Measurements from ENCODE around the gene CXADR. TPM values are rescaled to one million over a fixed set of nuclear protein-coding genes. Genes with fewer than 3 reads are reported as not detected.

The CXADR gene
- total RNA-seq, 4 donors from 2014 or later: 87.7 to 123 (median 112) TPM

- Histone ChIP-seq H3K4me1 (no peaks in the 10 kb centered on the region), H3K9me3 (no peaks in the 10 kb centered on the region), H3K27ac (no peak overlapping the region), H3K36me3 (no peaks in the 10 kb centered on the region), H3K27me3 (no peaks in the 10 kb centered on the region), H3K4me3 (no peak overlapping the region)
- no peak for TF ChIP-seq CTCF (IDR thresholded peaks at IDR 0.05)
- TF ChIP-seq POLR2AphosphoS5 (IDR thresholded peaks at IDR 0.05): no peak
- TF ChIP-seq EP300 (IDR thresholded peaks at IDR 0.05): no peak
- no peak for TF ChIP-seq POLR2A (IDR thresholded peaks at IDR 0.05)
- WGBS: 94% methylated on average over 5 of the region's 5 CpGs
- no peak for DNase-seq (ENCODE audit: low spot score in 2 of 2)
Measured at GRCh38 chr21:17575076-17575475, 62.2 kb downstream of the CXADR start.

GRCh38 chr21:17576080-17576835 lies 63.4 kb downstream of the CXADR start:
- no peak for DNase-seq (ENCODE audit: low spot score in 2 of 2)

GRCh38 chr21:17577701-17578100 lies 64.9 kb downstream of the CXADR start:
- H3K36me3 ChIP-seq: no peaks in the 10 kb centered on the region
- WGBS: 76% methylated on average over 1 of the region's 1 CpG
- no peak for DNase-seq (ENCODE audit: low spot score in 2 of 2)
- H3K27ac ChIP-seq: no peak overlapping the region
- TF ChIP-seq EP300 (IDR thresholded peaks at IDR 0.05) (no peak), POLR2A (IDR thresholded peaks at IDR 0.05) (no peak), CTCF (IDR thresholded peaks at IDR 0.05) (no peak), POLR2AphosphoS5 (IDR thresholded peaks at IDR 0.05) (no peak)
- H3K9me3 ChIP-seq: no peaks in the 10 kb centered on the region
- H3K4me3 ChIP-seq: no peak overlapping the region
- H3K27me3 ChIP-seq: no peaks in the 10 kb centered on the region
- H3K4me1 ChIP-seq: no peaks in the 10 kb centered on the region

More at GRCh38 chr21:17576080-17576835, 63.4 kb downstream of the CXADR start:
- H3K27ac ChIP-seq: no peak overlapping the region
- H3K4me3 ChIP-seq: no peak overlapping the region
- H3K9me3 ChIP-seq: no peaks in the 10 kb centered on the region
- TF ChIP-seq CTCF (IDR thresholded peaks at IDR 0.05): no peak
- no peak for TF ChIP-seq EP300 (IDR thresholded peaks at IDR 0.05)
- no peak for TF ChIP-seq POLR2AphosphoS5 (IDR thresholded peaks at IDR 0.05)
- TF ChIP-seq POLR2A (IDR thresholded peaks at IDR 0.05): no peak
- no peaks in the 10 kb centered on the region for H3K27me3 ChIP-seq
- H3K36me3 ChIP-seq: no peaks in the 10 kb centered on the region
- 48% methylated on average over 5 of the region's 5 CpGs for WGBS
- H3K4me1 ChIP-seq: no peaks in the 10 kb centered on the region

GRCh38 chr21:17578162-17578561 lies 65.3 kb downstream of the CXADR start:
- no peak for DNase-seq (ENCODE audit: low spot score in 2 of 2)
- Histone ChIP-seq H3K27me3 (no peaks in the 10 kb centered on the region), H3K4me3 (no peak overlapping the region), H3K36me3 (no peaks in the 10 kb centered on the region), H3K27ac (no peak overlapping the region), H3K4me1 (no peaks in the 10 kb centered on the region), H3K9me3 (no peaks in the 10 kb centered on the region)
- TF ChIP-seq CTCF (IDR thresholded peaks at IDR 0.05) (no peak), EP300 (IDR thresholded peaks at IDR 0.05) (no peak), POLR2A (IDR thresholded peaks at IDR 0.05) (no peak), POLR2AphosphoS5 (IDR thresholded peaks at IDR 0.05) (no peak)
- WGBS: 94% methylated on average over 2 of the region's 2 CpGs

GRCh38 chr21:17578876-17579275 lies 66.0 kb downstream of the CXADR start:
- no peak for DNase-seq (ENCODE audit: low spot score in 2 of 2)
- TF ChIP-seq POLR2A (IDR thresholded peaks at IDR 0.05) (no peak), POLR2AphosphoS5 (IDR thresholded peaks at IDR 0.05) (no peak), CTCF (IDR thresholded peaks at IDR 0.05) (no peak), EP300 (IDR thresholded peaks at IDR 0.05) (no peak)
- WGBS: 82% methylated on average over 2 of the region's 2 CpGs
- Histone ChIP-seq H3K27me3 (no peaks in the 10 kb centered on the region), H3K4me1 (no peaks in the 10 kb centered on the region), H3K4me3 (no peak overlapping the region), H3K36me3 (no peaks in the 10 kb centered on the region), H3K9me3 (no peaks in the 10 kb centered on the region), H3K27ac (no peak overlapping the region)

All from suprapubic skin (tissue), 4 donors.